Neural cell (in vitro differentiated cells): ENCODE data around the gene ZBTB32. TPM values are rescaled to one million over a fixed set of nuclear protein-coding genes. Genes with fewer than 3 reads are reported as not detected.

Experiments used
- H2AFZ ChIP-seq: fragments of 200-600, 300-800 bp; sonication (generic), shearing (Covaris generic); 2 replicates; pipeline ENCODE4 v1.6.0; 2014; ENCODE audit warnings: low read depth, mild to moderate bottlenecking, antibody characterized with exemption, low read length, moderate library complexity
- H3F3A ChIP-seq: fragments of 200-600 bp; shearing (Covaris generic); 2 replicates; pipeline ENCODE4 v1.6.1; 2016; ENCODE audit warnings: mild to moderate bottlenecking, moderate library complexity, mixed read lengths, antibody characterized with exemption, low read length; ENCODE audit not compliant: insufficient read depth, poor library complexity, severe bottlenecking
- H3K27ac ChIP-seq: fragments of 200-600, 300-800 bp; sonication (generic), shearing (Covaris generic); 2 replicates; pipeline ENCODE4 v1.5.1; 2014; ENCODE audit warnings: mild to moderate bottlenecking, low read length, moderate library complexity
- H3K27me3 ChIP-seq: fragments of 300-800, 200-600 bp; sonication (generic), shearing (Covaris generic); 2 replicates; pipeline ENCODE4 v1.6.0; 2014; ENCODE audit warnings: mild to moderate bottlenecking, low read depth, low read length, moderate library complexity; ENCODE audit not compliant: insufficient read depth
- H3K36me3 ChIP-seq: fragments of 300-800, 200-600 bp; sonication (generic), shearing (Covaris generic); 2 replicates; pipeline ENCODE4 v1.5.1; 2014; ENCODE audit warnings: mild to moderate bottlenecking, antibody characterized with exemption, low read length, moderate library complexity; ENCODE audit not compliant: insufficient read depth
- H3K4me2 ChIP-seq: fragments of 300-800, 200-600 bp; sonication (generic), shearing (Covaris generic); 2 replicates; pipeline ENCODE4 v1.6.0; 2014; ENCODE audit warnings: mild to moderate bottlenecking, low read length
- H3K4me3 ChIP-seq: fragments of 300-800, 200-600 bp; sonication (generic), shearing (Covaris generic); 2 replicates; pipeline ENCODE4 v1.5.1; 2014; ENCODE audit warnings: mild to moderate bottlenecking, low read length, moderate library complexity
- H3K79me2 ChIP-seq: fragments of 200-600 bp; shearing (Covaris generic); replicated peaks from 2 replicates; pipeline ENCODE4 v1.6.0; 2014; ENCODE audit warnings: mild to moderate bottlenecking, low read length, moderate library complexity; ENCODE audit not compliant: insufficient read depth
- H3K9ac ChIP-seq: fragments of 300-800, 200-600 bp; sonication (generic), shearing (Covaris generic); 2 replicates; pipeline ENCODE4 v1.6.1; 2016; ENCODE audit warnings: mild to moderate bottlenecking, low read length, mixed read lengths
- H3K9me2 ChIP-seq: fragments of 200-600 bp; shearing (Covaris generic); 2 replicates; pipeline ENCODE4 v1.6.1; 2016; ENCODE audit warnings: mild to moderate bottlenecking, low read length, mixed read lengths; ENCODE audit not compliant: insufficient read depth
- H3K9me3 ChIP-seq: fragments of 200-600, 300-800 bp; sonication (generic), shearing (Covaris generic); 2 replicates; pipeline ENCODE4 v1.6.1; 2016; ENCODE audit warnings: mild to moderate bottlenecking, mixed run types, low read length, moderate library complexity, mixed read lengths
- H4K20me1 ChIP-seq: fragments of 200-600 bp; shearing (Covaris generic); 2 replicates; pipeline ENCODE4 v1.6.1; 2016; ENCODE audit warnings: mild to moderate bottlenecking, mixed run types; ENCODE audit not compliant: insufficient read depth
- CTCF ChIP-seq: fragments of 450-650 bp; IDR thresholded peaks from 2 replicates; pipeline ENCODE4 v1.5.1; 2014; ENCODE audit warnings: antibody characterized with exemption, mild to moderate bottlenecking, moderate library complexity; ENCODE audit not compliant: poor library complexity, severe bottlenecking
- EP300 ChIP-seq: fragments of 450-650 bp; conservative IDR thresholded peaks from 2 replicates; pipeline ENCODE4 v1.6.1; 2014; ENCODE audit warnings: antibody characterized with exemption, mild to moderate bottlenecking, moderate library complexity; ENCODE audit not compliant: poor library complexity, severe bottlenecking
- EZH2 ChIP-seq: fragments of 200-600, 300-800 bp; shearing (Covaris generic), sonication (generic); IDR thresholded peaks from 2 replicates; pipeline ENCODE4 v1.6.1; 2014; ENCODE audit warnings: antibody characterized with exemption, low read length, borderline replicate concordance, mild to moderate bottlenecking; ENCODE audit not compliant: insufficient read depth, poor library complexity, severe bottlenecking
- MXI1 ChIP-seq: fragments of 450-650 bp; conservative IDR thresholded peaks from 2 replicates; pipeline ENCODE4 v1.6.1; 2014; ENCODE audit warnings: antibody characterized with exemption, mild to moderate bottlenecking; ENCODE audit not compliant: poor library complexity, severe bottlenecking
- POLR2AphosphoS5 ChIP-seq: IDR thresholded peaks from 2 replicates; pipeline ENCODE4 v1.6.1; 2012
- RAD21 ChIP-seq: fragments of 450-650 bp; conservative IDR thresholded peaks from 2 replicates; pipeline ENCODE4 v1.6.1; 2014; ENCODE audit warnings: antibody characterized with exemption, mild to moderate bottlenecking, moderate library complexity
- REST ChIP-seq: IDR thresholded peaks from 2 replicates; pipeline ENCODE4 v1.6.1; 2012; ENCODE audit warnings: borderline replicate concordance
- SMC3 ChIP-seq: fragments of 450-650 bp; conservative IDR thresholded peaks from 2 replicates; pipeline ENCODE4 v1.6.1; 2014; ENCODE audit warnings: antibody characterized with exemption, mild to moderate bottlenecking, moderate library complexity; ENCODE audit not compliant: poor library complexity
- TAF1 ChIP-seq: IDR thresholded peaks from 2 replicates; pipeline ENCODE4 v1.6.1; 2012; ENCODE audit warnings: low read depth
- polyA plus RNA-seq: library from polyadenylated mRNA; depleted of rRNA; stranded (reverse); fragments of >200 nt; gene quantifications from 2 replicates; pipeline ENCODE4 v1.2.3, GENCODE V29; 2014

ZBTB32 gene
- polyA plus RNA-seq, 1 donor from 2014 or later = not detected

GRCh38 chr19:35669974-35670373, 34.4 kb upstream of the ZBTB32 start:
- no peaks in the 10 kb centered on the region for H3K36me3 ChIP-seq
- H3K4me3 ChIP-seq = no peak overlapping the region
- peaks cover 16% of the 10 kb centered on the region for H3K27me3 ChIP-seq
- H3K9me2 ChIP-seq = no peaks in the 10 kb centered on the region
- H2AFZ ChIP-seq = no peak overlapping the region
- no peaks in the 10 kb centered on the region for H3K9me3 ChIP-seq
- no peak overlapping the region for H3K4me2 ChIP-seq
- H3K27ac ChIP-seq = no peak overlapping the region
- H4K20me1 ChIP-seq = no peaks in the 10 kb centered on the region
- TF ChIP-seq TAF1 = no peak
- no peak for TF ChIP-seq RAD21
- TF ChIP-seq POLR2AphosphoS5 = no peak
- no peak for TF ChIP-seq EZH2
- no peak for TF ChIP-seq REST
- no peak for TF ChIP-seq CTCF
- TF ChIP-seq SMC3 = no peak
- no peak for TF ChIP-seq MXI1
- no peak for TF ChIP-seq EP300
- H3K9ac ChIP-seq = no peak overlapping the region
- H3F3A ChIP-seq = no peaks in the 10 kb centered on the region
- H3K79me2 ChIP-seq = no peaks in the 10 kb centered on the region

- TF ChIP-seq RAD21 (no peak), TAF1 (no peak), SMC3 (no peak), EZH2 (no peak), CTCF (no peak), EP300 (no peak), POLR2AphosphoS5 (no peak), MXI1 (no peak), REST (no peak)
- Histone ChIP-seq H3F3A (no peaks in the 10 kb centered on the region), H3K27me3 (peaks cover 16% of the 10 kb centered on the region)
Observed at GRCh38 chr19:35670686-35671085, 33.7 kb upstream of the ZBTB32 start.

More at GRCh38 chr19:35670686-35671085, 33.7 kb upstream of the ZBTB32 start:
- Histone ChIP-seq H2AFZ (no peak overlapping the region), H3K9ac (no peak overlapping the region), H3K4me2 (no peak overlapping the region), H3K79me2 (no peaks in the 10 kb centered on the region), H3K9me3 (no peaks in the 10 kb centered on the region), H3K4me3 (no peak overlapping the region), H3K36me3 (no peaks in the 10 kb centered on the region), H4K20me1 (no peaks in the 10 kb centered on the region), H3K9me2 (no peaks in the 10 kb centered on the region), H3K27ac (no peak overlapping the region)
